Activated naive CD4-positive, alpha-beta T cell (primary cell): Measurements from ENCODE around the gene KRT38.
"Not testable (repeated sequence)": the region's sequence is repeated elsewhere in the genome, so short reads cannot be mapped to it uniquely, and the experiment has no call there.

Source experiments
- DNase-seq, 4 experiments: peaks; one replicate each; lab custom pipeline; 2025; lab: John Stamatoyannopoulos, UW

Gene KRT38

GRCh38 chr17:41395044-41395443, 45.7 kb downstream of the KRT38 start:
- not testable (repeated sequence) for DNase-seq

GRCh38 chr17:41394254-41394996, 46.4 kb downstream of the KRT38 start:
- DNase-seq = no peak

- DNase-seq = no peak
Measured at GRCh38 chr17:41393826-41394225, 47.0 kb downstream of the KRT38 start.

GRCh38 chr17:41393294-41393693, 47.5 kb downstream of the KRT38 start:
- DNase-seq = no peak

- DNase-seq = no peak
Measured at GRCh38 chr17:41392278-41392677, 48.5 kb downstream of the KRT38 start.

GRCh38 chr17:41391535-41391934, 49.2 kb downstream of the KRT38 start:
- DNase-seq = no peak

GRCh38 chr17:41390411-41390938, 50.3 kb downstream of the KRT38 start:
- no peak for DNase-seq

GRCh38 chr17:41387670-41388069, 53.1 kb downstream of the KRT38 start:
- no peak for DNase-seq

- no peak for DNase-seq
Measured at GRCh38 chr17:41386227-41386626, 54.6 kb downstream of the KRT38 start.
